Mesothelial cell of epicardium (in vitro differentiated cells): Measurements from ENCODE around the gene SERPINA9. TPM values are rescaled to one million over a fixed set of nuclear protein-coding genes. Genes with fewer than 3 reads are reported as not detected.

Experiments used
- DNase-seq, 2 experiments: peaks; one replicate each; pipeline ENCODE4 v3.0.0; 2021; ENCODE audit warnings: low spot score in 2 of 2; ENCODE audit not compliant: unreplicated experiment in 2 of 2
- H3K27ac Mint-ChIP-seq: 2 replicates; pipeline ENCODE4 v1.8.0; 2021; ENCODE audit warnings: mixed read lengths
- H3K27me3 Mint-ChIP-seq: 2 replicates; pipeline ENCODE4 v1.8.0; 2021; ENCODE audit warnings: low read depth, mixed read lengths
- H3K36me3 Mint-ChIP-seq: 2 replicates; pipeline ENCODE4 v1.8.0; 2021; ENCODE audit warnings: mixed read lengths
- H3K4me1 Mint-ChIP-seq: 2 replicates; pipeline ENCODE4 v1.8.0; 2021; ENCODE audit warnings: mixed read lengths
- H3K4me3 Mint-ChIP-seq: 2 replicates; pipeline ENCODE4 v1.8.0; 2021; ENCODE audit warnings: mild to moderate bottlenecking, moderate library complexity, mixed read lengths
- H3K9me3 Mint-ChIP-seq: 2 replicates; pipeline ENCODE4 v1.8.0; 2021; ENCODE audit warnings: mixed read lengths
- CTCF ChIP-seq: fragments of 200-600 bp; sonication (generic); IDR thresholded peaks from one replicate; pipeline ENCODE4 v1.5.0; 2021; ENCODE audit warnings: antibody characterized with exemption; ENCODE audit not compliant: unreplicated experiment
- total RNA-seq: library from RNA; stranded (reverse); gene quantifications from 3 replicates; pipeline ENCODE4 v1.2.1, GENCODE V29; 2021

The SERPINA9 gene
- total RNA-seq, 1 donor from 2014 or later, result not detected

DNA sequence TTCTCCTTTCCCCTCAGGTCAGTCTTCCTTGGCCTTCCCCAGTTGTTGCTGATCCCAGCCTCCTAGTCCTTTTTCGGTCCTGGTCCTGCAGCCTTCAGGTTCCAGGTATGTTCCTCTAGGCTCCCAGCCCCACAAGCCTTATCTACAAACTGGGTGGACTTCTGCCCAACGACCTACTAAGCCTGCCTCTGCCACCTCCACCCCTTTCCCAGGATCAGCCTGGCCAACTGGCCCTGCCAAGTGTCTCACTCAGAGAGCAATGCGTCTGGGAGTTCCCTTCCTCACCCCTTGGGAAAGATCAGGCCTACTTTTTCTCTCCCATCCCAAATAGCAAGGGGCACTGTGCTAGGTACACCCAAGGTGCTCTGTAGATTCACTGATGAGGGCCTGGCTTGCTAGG lies 33.4 kb upstream of the SERPINA9 start, which contains the start of gene SERPINA12:
SERPINA12 (minus strand) TSS at position 114 of the 400 bp plus-strand sequence. CDS start 11,072 bp downstream, outside the sequence.
- TF ChIP-seq CTCF, result no peak
- Mint-ChIP-seq H3K4me1 (no peaks in the 10 kb centered on the region), H3K27me3 (peaks cover 40% of the 10 kb centered on the region), H3K4me3 (no peak within 1 kb of the TSS), H3K27ac (no peak within 1 kb of the TSS), H3K9me3 (no peaks in the 10 kb centered on the region), H3K36me3 (no peaks in the 10 kb centered on the region)
- DNase-seq, result no peak

- H3K4me3 Mint-ChIP-seq, result no peak overlapping the region
- H3K27ac Mint-ChIP-seq, result no peak overlapping the region
- no peak for DNase-seq
- H3K4me1 Mint-ChIP-seq, result no peaks in the 10 kb centered on the region
- H3K36me3 Mint-ChIP-seq, result no peaks in the 10 kb centered on the region
- H3K27me3 Mint-ChIP-seq, result peaks cover 51% of the 10 kb centered on the region
- TF ChIP-seq CTCF, result no peak
- H3K9me3 Mint-ChIP-seq, result no peaks in the 10 kb centered on the region
Observed at GRCh38 chr14:94505641-94506040, 29.6 kb upstream of the SERPINA9 start.

DNA sequence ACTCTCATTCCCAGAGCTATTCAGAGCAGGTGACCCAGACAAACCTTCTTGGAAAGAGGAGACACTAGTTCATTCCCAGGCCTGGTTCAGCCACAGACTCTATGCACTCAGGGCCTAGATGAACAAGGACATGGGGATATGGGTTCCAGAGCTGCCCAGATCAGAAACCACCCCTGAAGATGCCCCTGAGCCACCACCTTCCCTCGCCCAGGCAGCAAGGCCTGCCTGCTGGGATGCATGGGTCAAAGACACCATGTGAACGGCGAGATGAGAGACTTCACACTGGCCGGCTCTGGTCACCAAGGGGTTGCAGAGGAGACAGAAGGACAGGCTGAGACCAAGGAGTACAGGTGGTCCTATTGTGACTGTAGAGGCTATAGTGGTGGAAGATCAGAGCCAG lies 29.2 kb upstream of the SERPINA9 start:
- no peak for DNase-seq
- Mint-ChIP-seq H3K27me3 (peaks cover 49% of the 10 kb centered on the region), H3K4me3 (no peak overlapping the region), H3K9me3 (no peaks in the 10 kb centered on the region), H3K36me3 (no peaks in the 10 kb centered on the region), H3K27ac (no peak overlapping the region), H3K4me1 (no peaks in the 10 kb centered on the region)
- no peak for TF ChIP-seq CTCF

GRCh38 chr14:94501588-94502516 lies 25.9 kb upstream of the SERPINA9 start:
- no peak for TF ChIP-seq CTCF
- no peaks in the 10 kb centered on the region for H3K9me3 Mint-ChIP-seq
- H3K36me3 Mint-ChIP-seq, result no peaks in the 10 kb centered on the region
- peaks cover 59% of the 10 kb centered on the region for H3K27me3 Mint-ChIP-seq
- DNase-seq, result no peak
- no peak overlapping the region for H3K4me3 Mint-ChIP-seq
- H3K27ac Mint-ChIP-seq, result no peak overlapping the region
- no peaks in the 10 kb centered on the region for H3K4me1 Mint-ChIP-seq

DNA sequence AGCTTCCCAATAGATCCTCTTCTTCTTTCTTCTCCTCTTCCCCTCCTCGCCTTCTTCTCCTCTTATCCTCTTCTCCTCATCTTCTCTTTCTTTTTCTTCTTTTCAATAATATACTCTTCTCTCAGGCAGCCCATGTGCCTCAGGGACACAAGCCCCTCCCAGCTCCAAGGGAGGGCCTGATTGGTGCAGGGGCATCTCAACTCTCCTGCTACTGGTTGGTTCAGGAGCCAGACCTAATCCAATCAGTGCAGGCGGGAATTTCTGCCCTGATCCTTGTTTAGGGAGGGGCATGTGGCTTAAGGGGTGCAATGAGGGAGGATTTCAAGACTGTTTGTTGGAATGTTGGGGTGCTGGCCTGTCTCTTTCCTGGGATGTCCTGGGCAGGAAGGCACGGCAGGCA lies 24.3 kb upstream of the SERPINA9 start:
- Mint-ChIP-seq H3K27me3 (peaks cover 61% of the 10 kb centered on the region), H3K36me3 (no peaks in the 10 kb centered on the region), H3K9me3 (no peaks in the 10 kb centered on the region), H3K4me3 (no peak overlapping the region), H3K4me1 (no peaks in the 10 kb centered on the region), H3K27ac (no peak overlapping the region)
- DNase-seq, result no peak
- TF ChIP-seq CTCF, result no peak
